IMR-90 (cell line): ENCODE results near the gene AADACL3.

Source experiments
- BHLHE40 ChIP-seq: fragments of 150-350 bp; IDR thresholded peaks from 2 replicates; pipeline ENCODE4 v1.6.1; 2016; ENCODE audit warnings: mild to moderate bottlenecking, low read depth, low read length
- CEBPB ChIP-seq: IDR thresholded peaks from 2 replicates; pipeline ENCODE4 v1.6.1; 2012; ENCODE audit warnings: low read depth, low read length, improper control_type of control experiment
- CHD1 ChIP-seq: IDR thresholded peaks from 2 replicates; pipeline ENCODE4 v1.6.1; 2012; ENCODE audit warnings: low read depth, low read length, improper control_type of control experiment
- CTCF ChIP-seq: conservative IDR thresholded peaks from 2 replicates; pipeline ENCODE4 v1.5.1; 2012; ENCODE audit warnings: mild to moderate bottlenecking, low read depth, low read length, improper control_type of control experiment
- MAFK ChIP-seq: IDR thresholded peaks from 2 replicates; pipeline ENCODE4 v1.6.1; 2012; ENCODE audit warnings: low read depth, low read length, improper control_type of control experiment
- MAZ ChIP-seq: IDR thresholded peaks from 2 replicates; pipeline ENCODE4 v1.6.1; 2012; ENCODE audit warnings: low read depth, mild to moderate bottlenecking, low read length, improper control_type of control experiment, moderate library complexity, borderline replicate concordance
- MXI1 ChIP-seq: IDR thresholded peaks from 2 replicates; pipeline ENCODE4 v1.6.1; 2012; ENCODE audit warnings: low read depth, mild to moderate bottlenecking, low read length, moderate library complexity, borderline replicate concordance
- POLR2A ChIP-seq: IDR thresholded peaks from 2 replicates; pipeline ENCODE4 v1.6.1; 2012; ENCODE audit warnings: mild to moderate bottlenecking, low read depth, low read length
- RAD21 ChIP-seq: IDR thresholded peaks from 2 replicates; pipeline ENCODE4 v1.6.1; 2012; ENCODE audit warnings: low read length, improper control_type of control experiment
- RCOR1 ChIP-seq: IDR thresholded peaks from 2 replicates; pipeline ENCODE4 v1.6.1; 2012; ENCODE audit warnings: mild to moderate bottlenecking, low read length, improper control_type of control experiment; ENCODE audit not compliant: insufficient replicate concordance
- RFX5 ChIP-seq: IDR thresholded peaks from 2 replicates; pipeline ENCODE4 v1.8.0; 2012; ENCODE audit warnings: low read depth, mild to moderate bottlenecking, low read length, moderate library complexity
- USF2 ChIP-seq: fragments of 150-350 bp; IDR thresholded peaks from 2 replicates; pipeline ENCODE4 v1.6.1; 2017; ENCODE audit warnings: mild to moderate bottlenecking, antibody characterized with exemption, low read length, low read depth

- TF ChIP-seq RAD21: no peak
- TF ChIP-seq CEBPB: no peak
- no peak for TF ChIP-seq CTCF
- TF ChIP-seq POLR2A: no peak
- no peak for TF ChIP-seq USF2
- no peak for TF ChIP-seq RCOR1
- no peak for TF ChIP-seq MXI1
- TF ChIP-seq BHLHE40: no peak
- no peak for TF ChIP-seq CHD1
- TF ChIP-seq RFX5: no peak
- TF ChIP-seq MAZ: no peak
- TF ChIP-seq MAFK: no peak
Measured at GRCh38 chr1:12714710-12715475, 1.0 kb upstream of the AADACL3 start.
